Measurements from ENCODE around the gene CMTM6.
A peak's percentile ranks its signal among the peaks of the same experiment; 100 is the strongest.

CMTM6 gene

DNA sequence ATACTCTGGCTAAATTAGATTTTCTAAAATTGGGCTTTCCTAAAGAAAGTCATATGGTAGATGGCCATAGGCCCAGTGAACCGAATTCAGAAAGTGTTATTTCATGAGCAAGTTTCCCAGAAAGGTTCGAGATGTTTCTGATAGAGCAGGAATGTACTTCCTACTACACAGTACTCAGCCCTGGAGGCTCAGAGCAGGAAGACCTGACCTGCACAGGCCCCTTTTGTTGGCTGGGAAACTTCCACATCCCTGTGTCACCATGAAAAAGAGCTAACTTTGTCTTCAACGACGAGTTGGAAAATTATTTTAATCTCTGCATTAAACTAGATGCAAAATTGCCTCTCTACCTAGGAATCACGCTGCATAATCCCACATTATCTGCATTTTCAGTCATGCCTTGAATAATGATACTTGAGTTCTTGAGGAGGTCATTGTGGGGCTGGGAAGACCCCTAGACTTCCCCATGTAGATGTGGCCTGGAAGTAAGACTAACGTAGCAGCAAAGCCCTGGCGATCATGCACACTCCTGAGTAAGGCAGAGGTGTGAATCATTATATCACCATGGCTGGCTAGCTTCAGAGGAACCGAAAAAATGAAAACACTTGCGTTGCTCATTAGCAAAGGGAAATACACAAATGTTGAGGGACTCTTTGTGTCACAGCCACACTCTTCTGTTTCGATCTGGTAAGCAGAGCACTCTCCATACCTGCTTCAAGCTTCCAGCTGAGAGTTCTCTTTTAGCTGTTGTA, 63.9 kb downstream of the CMTM6 start:
- Mint-ChIP-seq H3K4me1 (ENCODE audit: low read depth) (peaks cover 52% of the 10 kb centered on the region), H3K27ac (peak overlapping the region; percentile 56), H3K9me3 (no peaks in the 10 kb centered on the region), H3K27me3 (no peaks in the 10 kb centered on the region), H3K36me3 (ENCODE audit: low read depth) (peaks cover 33% of the 10 kb centered on the region), H3K4me3 (no peak overlapping the region)
- intact Hi-C loops (cut with micrococcal nuclease) = no loop called here

DNA sequence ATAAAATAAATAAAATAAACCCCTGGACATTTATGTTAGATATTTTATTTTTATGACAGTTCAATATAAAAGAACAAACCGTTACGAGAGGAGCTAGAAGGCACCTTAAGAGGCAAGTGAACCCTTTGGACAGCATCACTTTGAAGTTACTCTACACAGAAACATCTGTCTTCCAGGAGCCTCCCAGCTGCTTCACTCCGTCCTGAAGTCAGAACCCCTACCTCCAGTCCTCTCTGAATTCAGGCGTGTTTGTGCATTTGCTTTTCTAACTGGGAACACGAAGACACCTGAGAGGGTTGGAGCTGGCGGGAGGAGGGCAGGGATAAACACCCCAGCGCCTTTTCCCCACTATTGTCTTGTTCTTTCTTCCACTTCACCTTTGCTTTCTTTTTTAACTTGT, 64.8 kb downstream of the CMTM6 start:
- Mint-ChIP-seq H3K4me3 (no peak overlapping the region), H3K4me1 (ENCODE audit: low read depth) (peaks cover 54% of the 10 kb centered on the region), H3K27ac (no peak overlapping the region), H3K36me3 (ENCODE audit: low read depth) (peaks cover 24% of the 10 kb centered on the region), H3K27me3 (no peaks in the 10 kb centered on the region), H3K9me3 (no peaks in the 10 kb centered on the region)
- intact Hi-C loops (cut with micrococcal nuclease) = no loop called here

DNA sequence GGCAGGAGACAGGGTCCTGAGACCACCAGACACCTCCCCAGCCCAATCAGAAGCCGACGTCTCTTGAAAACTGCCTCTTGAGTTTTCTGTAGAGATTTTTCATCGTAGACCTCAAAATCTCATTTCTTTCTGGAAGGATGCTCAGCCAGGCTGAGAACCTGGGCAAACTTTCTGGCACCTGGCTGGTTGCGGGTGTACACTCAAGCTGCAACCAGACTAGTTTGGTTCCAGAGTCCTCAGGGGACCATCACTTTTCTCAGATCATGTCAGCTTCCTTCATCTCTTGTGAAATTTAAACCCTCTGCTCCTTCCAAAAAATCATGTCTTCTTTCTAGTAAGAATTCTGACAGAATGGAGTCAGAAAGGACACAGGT, 65.8 kb downstream of the CMTM6 start:
- intact Hi-C loops (cut with micrococcal nuclease) = no loop called here
- H3K4me1 Mint-ChIP-seq (ENCODE audit: low read depth) = peaks cover 56% of the 10 kb centered on the region
- peak overlapping the region; percentile 18 for H3K27ac Mint-ChIP-seq
- H3K27me3 Mint-ChIP-seq = no peaks in the 10 kb centered on the region
- peaks cover 19% of the 10 kb centered on the region for H3K36me3 Mint-ChIP-seq (ENCODE audit: low read depth)
- no peak overlapping the region for H3K4me3 Mint-ChIP-seq
- no peaks in the 10 kb centered on the region for H3K9me3 Mint-ChIP-seq

DNA sequence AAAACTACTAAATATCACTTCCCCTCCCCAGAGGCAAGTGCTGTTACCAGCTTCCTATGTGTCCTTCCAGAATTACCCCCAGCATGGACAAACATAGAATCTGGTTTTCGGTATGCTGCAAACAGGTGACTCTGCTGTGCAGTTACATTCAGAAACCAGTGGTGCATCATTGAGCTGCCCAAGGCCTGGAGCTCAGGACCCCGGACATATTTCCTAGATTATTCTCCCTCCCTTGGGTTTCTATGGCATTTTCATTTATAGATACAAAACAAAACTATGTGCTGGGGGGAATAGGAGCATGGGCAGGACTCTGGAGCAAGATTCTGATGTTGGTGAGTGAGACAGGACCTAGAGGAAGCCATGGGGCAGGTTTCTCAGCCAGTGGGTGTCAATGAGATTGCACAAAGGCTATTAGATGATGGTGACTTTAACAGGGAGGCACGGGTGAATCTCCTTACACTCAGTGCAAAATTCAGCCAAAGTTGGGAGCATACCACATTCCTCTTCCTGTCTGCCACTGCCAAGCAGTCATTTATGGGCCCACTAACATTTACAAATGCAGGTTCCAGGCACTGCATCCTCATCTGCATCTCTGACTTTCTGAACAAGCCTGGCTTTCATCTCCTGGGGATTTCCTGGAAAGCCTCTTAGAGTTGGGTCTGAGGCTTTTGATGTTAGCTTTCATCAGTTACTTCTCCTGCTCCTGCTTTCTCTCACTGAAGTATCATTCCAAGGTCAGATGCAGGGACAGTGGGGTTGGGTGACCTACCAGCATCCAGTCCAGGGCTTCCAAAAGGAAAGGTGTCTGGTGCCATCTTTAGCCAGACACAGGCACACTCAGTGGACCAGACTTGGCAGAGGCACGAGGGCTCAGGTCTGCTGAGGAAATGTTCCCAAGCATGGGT, 66.5 kb downstream of the CMTM6 start:
- Mint-ChIP-seq H3K27me3 (no peaks in the 10 kb centered on the region), H3K9me3 (no peaks in the 10 kb centered on the region), H3K4me3 (no peak overlapping the region), H3K4me1 (ENCODE audit: low read depth) (peaks cover 59% of the 10 kb centered on the region), H3K36me3 (ENCODE audit: low read depth) (peaks cover 13% of the 10 kb centered on the region), H3K27ac (peak overlapping the region; percentile 18)
- intact Hi-C loops (cut with micrococcal nuclease) = no loop called here

DNA sequence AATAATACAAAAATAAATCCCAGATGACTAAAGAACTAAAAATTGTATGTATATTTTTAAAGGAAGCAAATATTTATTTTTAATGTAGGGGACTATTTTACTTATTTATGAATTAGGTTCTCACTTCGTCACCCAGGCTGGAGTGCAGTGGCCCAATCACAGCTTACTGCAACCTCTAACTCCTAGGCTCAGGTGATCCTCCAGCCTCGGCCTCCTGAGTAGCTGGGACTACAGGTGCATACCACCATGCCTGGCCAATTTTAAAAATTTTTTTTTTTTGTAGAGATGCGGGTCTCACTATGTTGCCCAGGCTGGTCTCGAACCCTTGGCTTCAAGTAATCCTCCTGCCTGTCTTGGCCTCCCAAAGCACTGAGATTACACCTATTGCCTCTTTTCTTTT, 68.4 kb downstream of the CMTM6 start:
- Mint-ChIP-seq H3K4me3 (no peak overlapping the region), H3K27me3 (no peaks in the 10 kb centered on the region), H3K9me3 (no peaks in the 10 kb centered on the region), H3K27ac (no peak overlapping the region), H3K36me3 (ENCODE audit: low read depth) (peaks cover 17% of the 10 kb centered on the region), H3K4me1 (ENCODE audit: low read depth) (peaks cover 67% of the 10 kb centered on the region)
- intact Hi-C loops (cut with micrococcal nuclease) = no loop called here

DNA sequence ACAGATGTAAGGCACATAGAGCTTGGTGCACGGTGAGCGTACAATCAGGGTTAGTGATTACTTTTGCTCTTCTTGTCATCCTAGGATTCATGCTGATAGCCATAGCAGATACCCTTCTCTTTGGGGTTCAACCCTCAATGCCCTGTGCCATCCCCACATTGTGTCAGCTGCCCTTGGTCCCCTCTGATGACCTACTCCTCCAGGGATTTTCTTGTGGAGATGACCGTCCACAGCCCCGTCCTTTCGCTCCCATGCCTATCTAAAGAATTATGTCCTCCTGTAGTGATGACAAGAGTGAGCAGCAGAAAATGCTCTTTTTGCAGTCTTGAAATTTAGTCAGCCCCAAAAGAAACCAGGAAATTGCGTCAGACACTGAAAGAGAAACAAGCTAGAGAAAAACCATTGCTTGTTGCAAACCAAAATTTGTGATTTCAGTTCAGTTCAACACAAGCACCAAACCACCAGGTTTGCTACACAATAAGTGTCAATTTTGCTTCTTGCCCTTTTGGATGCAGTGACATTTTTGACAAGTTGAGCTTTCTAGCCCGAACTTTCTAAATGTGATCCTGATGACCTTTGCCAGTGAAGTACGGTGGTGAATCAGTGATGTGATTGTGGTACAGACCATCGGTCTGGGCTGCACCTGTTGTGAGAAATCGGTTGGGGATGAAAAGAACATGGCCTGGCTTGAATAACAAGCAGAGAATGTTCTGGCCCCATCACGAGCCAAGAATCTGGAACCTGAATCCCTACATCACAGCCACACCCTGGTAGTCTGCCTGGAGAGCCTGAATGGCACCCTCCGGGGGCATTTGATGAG, 69.7 kb downstream of the CMTM6 start:
- Mint-ChIP-seq H3K27ac (peak overlapping the region; percentile 80), H3K9me3 (no peaks in the 10 kb centered on the region), H3K4me3 (peak overlapping the region; percentile 7), H3K36me3 (ENCODE audit: low read depth) (peaks cover 22% of the 10 kb centered on the region), H3K4me1 (ENCODE audit: low read depth) (peaks cover 67% of the 10 kb centered on the region), H3K27me3 (no peaks in the 10 kb centered on the region)
- intact Hi-C loops (cut with micrococcal nuclease) = no loop called here

DNA sequence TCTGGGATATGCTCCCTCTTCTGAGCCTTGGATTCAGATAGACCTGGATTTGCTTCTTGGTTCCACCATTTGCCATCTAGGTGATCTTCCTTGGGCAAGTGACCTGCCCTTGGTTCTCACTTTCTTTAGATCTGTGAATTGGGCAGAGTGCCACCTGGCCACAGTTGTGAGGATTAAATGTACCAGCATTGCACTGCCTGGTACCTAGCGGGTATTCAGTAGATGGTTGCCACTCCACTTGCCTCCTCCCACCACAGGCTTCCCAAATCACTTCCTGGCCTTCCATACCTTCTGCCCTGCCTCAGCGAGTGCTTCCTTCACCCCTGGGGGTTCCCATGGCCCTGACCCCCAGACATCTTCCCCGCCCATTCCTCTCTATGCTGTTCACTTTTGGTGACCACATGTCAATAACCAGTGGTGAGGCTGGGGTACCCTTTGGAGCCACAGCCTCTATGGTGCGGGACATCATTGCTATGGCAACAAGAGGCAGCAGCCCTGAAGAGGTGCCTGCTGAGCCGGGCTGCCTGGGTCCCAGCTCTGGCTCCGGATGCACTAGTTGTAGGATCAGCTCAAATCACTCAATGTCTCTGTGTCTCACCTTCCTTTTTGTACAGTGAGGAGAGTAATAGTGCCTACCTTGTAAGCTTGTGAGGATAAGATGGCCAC, 70.5 kb downstream of the CMTM6 start:
- Mint-ChIP-seq H3K4me3 (no peak overlapping the region), H3K27me3 (no peaks in the 10 kb centered on the region), H3K27ac (peak overlapping the region; percentile 80), H3K4me1 (ENCODE audit: low read depth) (peaks cover 72% of the 10 kb centered on the region), H3K9me3 (no peaks in the 10 kb centered on the region), H3K36me3 (ENCODE audit: low read depth) (peaks cover 22% of the 10 kb centered on the region)
- intact Hi-C loops (cut with micrococcal nuclease) = no loop called here

DNA sequence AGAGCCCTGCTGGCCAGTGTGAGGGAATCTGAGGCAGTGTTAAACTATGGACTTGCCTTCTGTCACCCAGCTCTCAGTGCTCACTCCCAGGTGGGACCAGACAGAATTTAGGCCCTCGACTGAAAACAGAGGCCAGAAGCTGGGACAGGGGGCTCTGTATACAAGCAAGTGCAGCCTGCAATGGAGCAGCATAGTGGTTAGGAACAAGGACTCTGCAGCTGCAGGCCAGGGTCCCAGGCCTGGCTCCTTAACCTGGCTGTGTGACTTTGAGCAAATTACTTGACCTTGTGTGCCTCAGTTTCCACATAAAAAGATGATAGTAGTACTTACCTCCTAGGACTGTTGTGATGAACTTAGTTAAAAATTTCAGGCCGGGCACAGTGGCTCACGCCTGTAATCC, 71.2 kb downstream of the CMTM6 start:
- H3K9me3 Mint-ChIP-seq = no peaks in the 10 kb centered on the region
- peaks cover 22% of the 10 kb centered on the region for H3K36me3 Mint-ChIP-seq (ENCODE audit: low read depth)
- peaks cover 67% of the 10 kb centered on the region for H3K4me1 Mint-ChIP-seq (ENCODE audit: low read depth)
- H3K27ac Mint-ChIP-seq = no peak overlapping the region
- intact Hi-C loops (cut with micrococcal nuclease) = no loop called here
- H3K27me3 Mint-ChIP-seq = no peaks in the 10 kb centered on the region
- H3K4me3 Mint-ChIP-seq = no peak overlapping the region

Data from dendritic cell treated with granulocyte-macrophage colony-stimulating factor and Interleukin-4, amounts not matched to agents 40 ng/mL and 50 ng/mL, for 4 days (primary cell).